HCT116 (cell line): ENCODE data around the gene IPO11. TPM values are rescaled to one million over a fixed set of nuclear protein-coding genes. Genes with fewer than 3 reads are reported as not detected.

ENCODE experiments used
- ATAC-seq: fragments of 200-7000 bp; cut with Tn5 transposase; 2 replicates; pipeline ENCODE4 v1.9.1; 2020; ENCODE audit warnings: mild to moderate bottlenecking, moderate library complexity
- BruUV-seq: library from RNA; stranded (reverse); fragments of 400-500 nt; replicated peaks from 2 replicates; lab custom pipeline; 2021; lab: Mats Ljungman, UMichigan
- CTCF ChIA-PET: fragments of 300-600 bp; sonication (Branson Sonifier 250); formaldehyde crosslinking; loops from one replicate; lab custom pipeline; 2021; ENCODE audit warnings: antibody characterized with exemption; lab: Charles Lee
- POLR2A ChIA-PET: fragments of 300-600, 350-600 bp; sonication (Branson Sonifier 250); formaldehyde crosslinking; loops from one replicate; lab custom pipeline; 2021; ENCODE audit warnings: antibody characterized with exemption; lab: Charles Lee
- RAD21 ChIA-PET, 2 experiments: fragments of 300-600 bp; sonication (Branson Sonifier 250); formaldehyde crosslinking; loops; one replicate each; lab custom pipeline; 2023; ENCODE audit warnings: low total read pairs in 2 of 2; ENCODE audit not compliant: uncharacterized antibody in 2 of 2, unreplicated experiment in 2 of 2, low non-redundant PET in 1 of 2; lab: Charles Lee
- DNase-seq: peaks from one replicate; pipeline ENCODE4 v3.0.0-alpha.2; 2010; ENCODE audit warnings: low read depth, low spot score
- H2AFZ ChIP-seq: fragments of 200-600 bp; shearing (Covaris generic), sonication (generic); 2 replicates; pipeline ENCODE4 v1.6.1; 2017; ENCODE audit warnings: low read depth, mixed run types, mixed read lengths, antibody characterized with exemption, low read length; ENCODE audit not compliant: poor library complexity, severe bottlenecking
- H3K27ac ChIP-seq: 2 replicates; pipeline ENCODE4 v1.5.1; 2012; ENCODE audit warnings: low read depth, low read length
- H3K27me3 ChIP-seq: fragments of 200-600 bp; sonication (generic); 2 replicates; pipeline ENCODE4 v1.6.1; 2016; ENCODE audit warnings: mixed run types, low read length, mixed read lengths; ENCODE audit not compliant: insufficient read depth
- H3K36me3 ChIP-seq, 2 experiments: fragments of 200-500 bp in 1 of 2; fragments of 200-600 bp in 1 of 2; sonication (Bioruptor generic) in 1 of 2; sonication (generic) in 1 of 2; 2 replicates each; pipeline versions ENCODE4 v1.5.1 to v1.6.1; 2014 to 2016; ENCODE audit warnings: low read length in 2 of 2, inconsistent platforms in 1 of 2, mixed read lengths in 1 of 2, mixed run types in 1 of 2; ENCODE audit not compliant: insufficient read depth in 2 of 2, control insufficient read depth in 1 of 2
- H3K4me1 ChIP-seq, 2 experiments: fragments of 200-600 bp in 1 of 2; sonication (generic) in 1 of 2; 2 replicates each; pipeline versions ENCODE4 v1.5.1 to v1.6.1; 2012 to 2017; ENCODE audit warnings: low read length in 2 of 2, inconsistent platforms in 1 of 2, mild to moderate bottlenecking in 1 of 2, mixed read lengths in 1 of 2, mixed run types in 1 of 2, moderate library complexity in 1 of 2; ENCODE audit not compliant: insufficient read depth in 2 of 2, control insufficient read depth in 1 of 2
- H3K4me2 ChIP-seq: fragments of 200-600 bp; sonication (generic); 2 replicates; pipeline ENCODE4 v1.6.1; 2017; ENCODE audit warnings: mixed run types, low read length, mixed read lengths
- H3K4me3 ChIP-seq, 2 experiments: fragments of 200-600 bp in 1 of 2; sonication (generic) in 1 of 2; replicated peaks in 1 of 2; 2 replicates each; pipeline ENCODE4 v1.5.1; 2011 to 2016; ENCODE audit warnings: low read length in 2 of 2, control low read depth in 1 of 2, low read depth in 1 of 2, mild to moderate bottlenecking in 1 of 2, mixed read lengths in 1 of 2, mixed run types in 1 of 2
- H3K79me2 ChIP-seq: fragments of 200-600 bp; sonication (generic); 2 replicates; pipeline ENCODE4 v1.6.1; 2017; ENCODE audit warnings: mild to moderate bottlenecking, mixed run types, low read length, moderate library complexity, mixed read lengths; ENCODE audit not compliant: insufficient read depth
- H3K9ac ChIP-seq: fragments of 200-600 bp; sonication (generic); 2 replicates; pipeline ENCODE4 v1.6.1; 2016; ENCODE audit warnings: low read length, mixed read lengths
- H3K9me2 ChIP-seq: fragments of 200-600 bp; sonication (generic), shearing (Covaris generic); 2 replicates; pipeline ENCODE4 v1.6.1; 2017; ENCODE audit warnings: mixed run types, mild to moderate bottlenecking, moderate library complexity; ENCODE audit not compliant: insufficient read depth
- H3K9me3 ChIP-seq, 2 experiments: fragments of 200-500 bp in 1 of 2; fragments of 200-600 bp in 1 of 2; sonication (Bioruptor generic) in 1 of 2; sonication (generic) in 1 of 2; 2 replicates each; pipeline ENCODE4 v1.6.1; 2014 to 2017; ENCODE audit warnings: low read length in 2 of 2, mixed read lengths in 2 of 2, inconsistent platforms in 1 of 2, low read depth in 1 of 2, mild to moderate bottlenecking in 1 of 2, mixed run types in 1 of 2, moderate library complexity in 1 of 2; ENCODE audit not compliant: control insufficient read depth in 1 of 2, insufficient read depth in 1 of 2
- H4K20me1 ChIP-seq: fragments of 200-600 bp; sonication (generic), shearing (Covaris generic); 2 replicates; pipeline ENCODE4 v1.6.1; 2017; ENCODE audit warnings: mixed run types, mild to moderate bottlenecking, moderate library complexity; ENCODE audit not compliant: insufficient read depth
- CEBPB ChIP-seq: IDR thresholded peaks from 2 replicates; pipeline ENCODE4 v1.6.1; 2012; ENCODE audit warnings: low read depth
- EGR1 ChIP-seq: IDR thresholded peaks from 2 replicates; pipeline ENCODE4 v1.6.1; 2012; ENCODE audit warnings: low read depth
- EZH2 ChIP-seq: fragments of 200-600 bp; sonication (generic); IDR thresholded peaks from 2 replicates; pipeline ENCODE4 v1.6.1; 2017; ENCODE audit warnings: antibody characterized with exemption, mixed run types
- EZH2phosphoT487 ChIP-seq: fragments of 200-600 bp; IDR thresholded peaks from 2 replicates; pipeline ENCODE4 v1.6.1; 2018; ENCODE audit warnings: antibody characterized with exemption, borderline replicate concordance
- FOSL1 ChIP-seq: IDR thresholded peaks from 2 replicates; pipeline ENCODE4 v1.6.1; 2012; ENCODE audit warnings: low read depth
- JUND ChIP-seq: IDR thresholded peaks from 2 replicates; pipeline ENCODE4 v1.6.1; 2012
- POLR2AphosphoS5 ChIP-seq: IDR thresholded peaks from 2 replicates; pipeline ENCODE4 v1.6.1; 2011; ENCODE audit warnings: mild to moderate bottlenecking, low read depth, low read length, moderate library complexity
- RAD21 ChIP-seq: IDR thresholded peaks from 2 replicates; pipeline ENCODE4 v1.6.1; 2012; ENCODE audit warnings: low read depth, mild to moderate bottlenecking
- SRF ChIP-seq: IDR thresholded peaks from 2 replicates; pipeline ENCODE4 v1.6.1; 2012; ENCODE audit warnings: low read depth
- TCF7L2 ChIP-seq: IDR thresholded peaks from 2 replicates; pipeline ENCODE4 v1.7.0; 2011; ENCODE audit warnings: borderline replicate concordance, inconsistent platforms; ENCODE audit not compliant: insufficient read depth, insufficient read length; ENCODE audit errors: extremely low read depth
- ZFX ChIP-seq: fragments of 450-650 bp; IDR thresholded peaks from 2 replicates; pipeline ENCODE4 v1.6.1; 2017
- ZNF274 ChIP-seq: fragments of 200-500 bp; sonication (Bioruptor generic); IDR thresholded peaks from 2 replicates; pipeline ENCODE4 v1.6.1; 2014; ENCODE audit warnings: mild to moderate bottlenecking, low read depth, low read length, inconsistent platforms
- intact Hi-C: fragments of 100-400 bp; cut with micrococcal nuclease; formaldehyde crosslinking; loops from 2 replicates; pipeline ENCODE4 v1.10.0; 2022
- total RNA-seq: library from RNA; stranded (reverse); gene quantifications from one replicate; pipeline ENCODE4 v1.2.1, GENCODE V29; 2021; ENCODE audit not compliant: unreplicated experiment
- TF ChIP-seq, protein P1 (sequence below), 3 experiments: fragments of 200-600 bp in 1 of 3; sonication (generic) in 1 of 3; IDR thresholded peaks in 2 of 3; conservative IDR thresholded peaks in 1 of 3; 2 replicates each; pipeline ENCODE4 v1.5.1; 2012 to 2017; ENCODE audit warnings: low read depth in 2 of 3, low read length in 2 of 3, antibody characterized with exemption in 1 of 3, borderline replicate concordance in 1 of 3, control low read depth in 1 of 3, mild to moderate bottlenecking in 1 of 3, mixed read lengths in 1 of 3, mixed run types in 1 of 3, moderate library complexity in 1 of 3; ENCODE audit not compliant: insufficient read depth in 1 of 3
- TF ChIP-seq, protein P2 (sequence below): IDR thresholded peaks from 2 replicates; pipeline ENCODE4 v1.6.1; 2011; ENCODE audit warnings: mild to moderate bottlenecking, low read length, moderate library complexity; ENCODE audit not compliant: insufficient replicate concordance; ENCODE audit errors: extremely low read depth
- TF ChIP-seq, protein P3 (sequence below): IDR thresholded peaks from 2 replicates; pipeline ENCODE4 v1.6.1; 2012; ENCODE audit warnings: low read depth
- TF ChIP-seq, protein P4 (sequence below): IDR thresholded peaks from 2 replicates; pipeline ENCODE4 v1.6.1; 2012

Gene IPO11
- total RNA-seq, 1 experiment from 2014 or later = 55.1 TPM

DNA sequence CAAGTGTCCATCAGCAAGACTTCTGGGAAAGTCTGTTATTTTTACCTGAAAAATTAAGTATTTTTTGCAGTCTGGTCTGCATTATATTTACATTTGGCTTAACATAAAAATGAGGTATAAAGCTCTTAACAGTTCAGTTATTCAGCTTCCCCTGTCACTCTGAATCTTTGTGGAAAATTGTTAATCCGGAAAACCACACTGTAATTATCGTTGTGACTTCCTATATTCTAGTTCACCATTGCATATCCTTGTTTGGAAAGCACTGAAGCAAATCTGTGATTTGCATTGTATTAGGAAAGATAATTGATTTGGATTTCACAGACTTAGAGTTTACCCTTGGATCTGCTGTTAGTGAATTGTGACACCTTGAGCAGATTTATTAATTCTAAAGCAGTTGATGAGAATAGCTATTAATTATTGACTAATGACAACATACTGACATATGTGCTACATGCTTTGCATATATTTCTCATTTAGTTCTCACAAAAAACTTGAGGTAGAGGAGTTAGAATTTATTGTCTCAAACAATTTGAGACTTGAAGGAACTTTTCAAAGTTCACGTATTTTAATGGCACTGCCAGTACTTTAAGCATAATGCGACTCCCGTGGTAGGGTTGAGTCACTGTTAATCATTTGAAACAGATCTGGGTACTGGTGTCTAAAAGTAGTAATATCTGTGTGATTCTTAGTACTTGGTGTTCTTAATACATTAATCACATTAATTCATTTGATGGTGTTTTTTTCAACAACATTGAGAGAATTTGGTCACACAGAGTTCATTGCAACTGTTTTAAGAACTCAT, 94.3 kb downstream of the IPO11 start:
- Histone ChIP-seq H3K9ac (no peak overlapping the region), H3K4me1 (no peaks in the 10 kb centered on the region), H4K20me1 (no peaks in the 10 kb centered on the region; the same call in 1 of the 2 replicates), H3K9me2 (no peaks in the 10 kb centered on the region), H3K36me3 (peaks cover 2 to 7% of the 10 kb centered on the region in 2 experiments; a peak in 1 of 4 replicates), H3K4me3 (no peak overlapping the region), H3K27me3 (no peaks in the 10 kb centered on the region)
- POLR2A ChIA-PET = no interaction called here
- intact Hi-C loops = no loop called here
- TF ChIP-seq, protein P1, sequence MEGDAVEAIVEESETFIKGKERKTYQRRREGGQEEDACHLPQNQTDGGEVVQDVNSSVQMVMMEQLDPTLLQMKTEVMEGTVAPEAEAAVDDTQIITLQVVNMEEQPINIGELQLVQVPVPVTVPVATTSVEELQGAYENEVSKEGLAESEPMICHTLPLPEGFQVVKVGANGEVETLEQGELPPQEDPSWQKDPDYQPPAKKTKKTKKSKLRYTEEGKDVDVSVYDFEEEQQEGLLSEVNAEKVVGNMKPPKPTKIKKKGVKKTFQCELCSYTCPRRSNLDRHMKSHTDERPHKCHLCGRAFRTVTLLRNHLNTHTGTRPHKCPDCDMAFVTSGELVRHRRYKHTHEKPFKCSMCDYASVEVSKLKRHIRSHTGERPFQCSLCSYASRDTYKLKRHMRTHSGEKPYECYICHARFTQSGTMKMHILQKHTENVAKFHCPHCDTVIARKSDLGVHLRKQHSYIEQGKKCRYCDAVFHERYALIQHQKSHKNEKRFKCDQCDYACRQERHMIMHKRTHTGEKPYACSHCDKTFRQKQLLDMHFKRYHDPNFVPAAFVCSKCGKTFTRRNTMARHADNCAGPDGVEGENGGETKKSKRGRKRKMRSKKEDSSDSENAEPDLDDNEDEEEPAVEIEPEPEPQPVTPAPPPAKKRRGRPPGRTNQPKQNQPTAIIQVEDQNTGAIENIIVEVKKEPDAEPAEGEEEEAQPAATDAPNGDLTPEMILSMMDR (IDR thresholded peaks at IDR 0.05 in 2 of 3, conservative IDR thresholded peaks at IDR 0.05 in 1 of 3; ENCODE audit: borderline replicate concordance in 1 of 3, insufficient read depth in 1 of 3, low read depth in 2 of 3, low read length in 2 of 3) = no peak
- no peak for TF ChIP-seq EGR1
- no peak for TF ChIP-seq FOSL1
- TF ChIP-seq, protein P2, sequence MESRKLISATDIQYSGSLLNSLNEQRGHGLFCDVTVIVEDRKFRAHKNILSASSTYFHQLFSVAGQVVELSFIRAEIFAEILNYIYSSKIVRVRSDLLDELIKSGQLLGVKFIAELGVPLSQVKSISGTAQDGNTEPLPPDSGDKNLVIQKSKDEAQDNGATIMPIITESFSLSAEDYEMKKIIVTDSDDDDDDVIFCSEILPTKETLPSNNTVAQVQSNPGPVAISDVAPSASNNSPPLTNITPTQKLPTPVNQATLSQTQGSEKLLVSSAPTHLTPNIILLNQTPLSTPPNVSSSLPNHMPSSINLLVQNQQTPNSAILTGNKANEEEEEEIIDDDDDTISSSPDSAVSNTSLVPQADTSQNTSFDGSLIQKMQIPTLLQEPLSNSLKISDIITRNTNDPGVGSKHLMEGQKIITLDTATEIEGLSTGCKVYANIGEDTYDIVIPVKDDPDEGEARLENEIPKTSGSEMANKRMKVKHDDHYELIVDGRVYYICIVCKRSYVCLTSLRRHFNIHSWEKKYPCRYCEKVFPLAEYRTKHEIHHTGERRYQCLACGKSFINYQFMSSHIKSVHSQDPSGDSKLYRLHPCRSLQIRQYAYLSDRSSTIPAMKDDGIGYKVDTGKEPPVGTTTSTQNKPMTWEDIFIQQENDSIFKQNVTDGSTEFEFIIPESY = no peak
- TF ChIP-seq, protein P3, sequence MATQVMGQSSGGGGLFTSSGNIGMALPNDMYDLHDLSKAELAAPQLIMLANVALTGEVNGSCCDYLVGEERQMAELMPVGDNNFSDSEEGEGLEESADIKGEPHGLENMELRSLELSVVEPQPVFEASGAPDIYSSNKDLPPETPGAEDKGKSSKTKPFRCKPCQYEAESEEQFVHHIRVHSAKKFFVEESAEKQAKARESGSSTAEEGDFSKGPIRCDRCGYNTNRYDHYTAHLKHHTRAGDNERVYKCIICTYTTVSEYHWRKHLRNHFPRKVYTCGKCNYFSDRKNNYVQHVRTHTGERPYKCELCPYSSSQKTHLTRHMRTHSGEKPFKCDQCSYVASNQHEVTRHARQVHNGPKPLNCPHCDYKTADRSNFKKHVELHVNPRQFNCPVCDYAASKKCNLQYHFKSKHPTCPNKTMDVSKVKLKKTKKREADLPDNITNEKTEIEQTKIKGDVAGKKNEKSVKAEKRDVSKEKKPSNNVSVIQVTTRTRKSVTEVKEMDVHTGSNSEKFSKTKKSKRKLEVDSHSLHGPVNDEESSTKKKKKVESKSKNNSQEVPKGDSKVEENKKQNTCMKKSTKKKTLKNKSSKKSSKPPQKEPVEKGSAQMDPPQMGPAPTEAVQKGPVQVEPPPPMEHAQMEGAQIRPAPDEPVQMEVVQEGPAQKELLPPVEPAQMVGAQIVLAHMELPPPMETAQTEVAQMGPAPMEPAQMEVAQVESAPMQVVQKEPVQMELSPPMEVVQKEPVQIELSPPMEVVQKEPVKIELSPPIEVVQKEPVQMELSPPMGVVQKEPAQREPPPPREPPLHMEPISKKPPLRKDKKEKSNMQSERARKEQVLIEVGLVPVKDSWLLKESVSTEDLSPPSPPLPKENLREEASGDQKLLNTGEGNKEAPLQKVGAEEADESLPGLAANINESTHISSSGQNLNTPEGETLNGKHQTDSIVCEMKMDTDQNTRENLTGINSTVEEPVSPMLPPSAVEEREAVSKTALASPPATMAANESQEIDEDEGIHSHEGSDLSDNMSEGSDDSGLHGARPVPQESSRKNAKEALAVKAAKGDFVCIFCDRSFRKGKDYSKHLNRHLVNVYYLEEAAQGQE = no peak
- no peak for TF ChIP-seq CEBPB
- TF ChIP-seq POLR2AphosphoS5 = no peak
- no peak for TF ChIP-seq SRF
- no peak for TF ChIP-seq ZFX
- TF ChIP-seq EZH2 = no peak
- no peak for TF ChIP-seq RAD21
- no peak for TF ChIP-seq JUND
- no peak for TF ChIP-seq EZH2phosphoT487
- TF ChIP-seq, protein P4, sequence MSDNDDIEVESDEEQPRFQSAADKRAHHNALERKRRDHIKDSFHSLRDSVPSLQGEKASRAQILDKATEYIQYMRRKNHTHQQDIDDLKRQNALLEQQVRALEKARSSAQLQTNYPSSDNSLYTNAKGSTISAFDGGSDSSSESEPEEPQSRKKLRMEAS = no peak
- TF ChIP-seq TCF7L2 = no peak
- no peak for TF ChIP-seq ZNF274
- TF ChIP-seq, all 23 proteins: peak for 0
- no TSS peak for BruUV-seq
- DNase-seq (no peak), ATAC-seq (no peak)
- ChIA-PET RAD21 (no interaction called here), CTCF (no interaction called here)
- Histone ChIP-seq H2AFZ (no peak overlapping the region), H3K27ac (no peak overlapping the region), H3K79me2 (peaks cover 7% of the 10 kb centered on the region; the same call in 1 of the 2 replicates), H3K9me3 (no peaks in the 10 kb centered on the region), H3K4me2 (no peak overlapping the region)
